ENCODE data around the gene FOXE3. TPM values are rescaled to one million over a fixed set of nuclear protein-coding genes. Genes with fewer than 3 reads are reported as not detected.
A peak's percentile ranks its signal among the peaks of the same experiment; 100 is the strongest.

The FOXE3 gene
- total and polyA plus RNA-seq, 5 experiments from 2014 or later = not detected

DNA sequence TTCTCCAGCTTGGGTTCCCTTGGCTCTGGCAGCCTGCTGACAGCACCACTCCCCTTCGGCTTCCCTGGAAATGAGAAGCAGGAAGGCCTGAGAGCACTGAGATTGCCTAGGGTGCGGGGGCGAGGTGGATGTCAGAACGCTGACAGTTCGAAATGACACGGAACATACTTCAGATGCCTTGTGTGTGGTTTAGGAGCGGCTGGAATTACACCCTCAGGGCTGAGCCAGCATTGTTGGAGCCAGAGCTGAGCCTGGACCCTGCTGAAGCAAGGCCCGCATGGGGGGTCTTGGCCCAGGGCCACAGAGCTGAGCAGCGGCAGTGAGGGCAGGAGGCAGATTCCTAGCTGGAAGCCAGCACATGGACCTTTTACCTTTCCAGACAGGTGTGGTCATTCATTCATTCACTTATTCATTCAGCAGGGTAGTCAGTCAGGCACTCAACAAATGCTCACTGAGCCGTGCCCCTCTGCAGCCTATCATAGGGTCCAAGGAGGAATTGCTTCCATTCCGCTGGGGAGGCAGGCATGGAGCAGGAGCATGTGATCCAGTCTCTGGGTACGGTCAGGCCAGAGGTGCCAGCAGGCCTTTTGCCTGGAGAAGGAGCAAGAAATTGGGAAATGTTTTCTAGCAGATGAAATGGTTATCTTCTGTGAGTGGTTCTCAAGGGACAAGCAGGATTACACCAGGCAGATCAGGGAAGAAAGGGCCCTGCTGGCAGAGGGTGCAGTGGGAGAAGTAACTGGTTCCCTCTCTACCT lies 6.6 kb upstream of the FOXE3 start:
- POLR2A ChIA-PET = no interaction called here
- H3K27ac Mint-ChIP-seq = no peak overlapping the region
- ATAC-seq (no peak), DNase-seq (no peak)
- no peak overlapping the region for H3K4me3 Mint-ChIP-seq
- H3K36me3 Mint-ChIP-seq = no peaks in the 10 kb centered on the region
- no peaks in the 10 kb centered on the region for H3K4me1 Mint-ChIP-seq
- peaks cover 14 to 50% (median 31%) of the 10 kb centered on the region in 5 donors for H3K27me3 Mint-ChIP-seq
- no peaks in the 10 kb centered on the region for H3K9me3 Mint-ChIP-seq

DNA sequence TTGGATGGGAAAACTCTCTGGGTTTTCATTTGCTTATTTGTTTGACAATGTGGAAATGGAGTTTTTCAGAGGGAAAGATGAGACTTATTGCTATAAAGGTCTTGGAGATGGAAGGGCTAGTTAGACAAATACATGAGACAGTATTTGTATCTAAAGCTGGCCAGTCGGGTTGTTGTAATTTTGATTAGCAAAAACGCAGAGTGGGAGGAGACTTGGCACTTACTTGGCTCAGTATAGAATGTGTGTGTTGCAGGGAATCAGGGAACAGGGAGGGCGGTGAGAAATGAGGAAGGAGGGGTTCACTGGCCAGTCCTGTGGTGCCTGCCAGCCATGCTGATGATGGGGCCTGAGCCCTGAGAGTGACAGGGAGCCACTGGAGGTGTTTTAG lies 6.0 kb upstream of the FOXE3 start:
- ATAC-seq (no peak), DNase-seq (no peak)
- POLR2A ChIA-PET = no interaction called here
- Mint-ChIP-seq H3K4me3 (no peak overlapping the region), H3K36me3 (peaks cover 0 to 1% (median 0%) of the 10 kb centered on the region in 3 donors), H3K27ac (no peak overlapping the region), H3K4me1 (peaks cover 0 to under 1% (median 0%) of the 10 kb centered on the region in 4 donors), H3K9me3 (no peaks in the 10 kb centered on the region), H3K27me3 (peaks cover 17 to 51% (median 35%) of the 10 kb centered on the region in 5 donors)

DNA sequence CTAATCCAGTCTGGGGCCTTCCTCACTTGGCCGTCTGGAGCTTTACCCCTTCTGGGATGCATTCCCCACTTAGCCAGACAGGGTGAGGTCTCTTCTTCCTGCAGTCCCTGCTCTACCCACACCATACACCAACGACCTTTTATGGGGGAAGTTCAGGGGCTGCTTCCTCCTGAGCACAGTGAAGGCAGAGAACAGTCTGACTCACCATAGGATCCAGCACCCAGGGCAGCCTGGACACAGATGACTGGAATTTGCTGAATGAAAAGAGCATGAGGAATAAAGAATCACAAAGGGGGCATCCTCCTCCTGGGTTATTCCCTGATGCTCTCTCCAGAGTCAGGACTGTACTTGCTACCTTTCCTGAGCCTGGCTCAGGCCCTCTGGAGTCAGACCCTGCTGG lies 4.6 kb upstream of the FOXE3 start:
- POLR2A ChIA-PET = no interaction called here
- Mint-ChIP-seq H3K36me3 (peaks cover 0 to 3% (median 0%) of the 10 kb centered on the region in 3 donors), H3K4me1 (peaks cover 0 to 4% (median under 1%) of the 10 kb centered on the region in 4 donors), H3K27ac (no peak overlapping the region), H3K9me3 (no peaks in the 10 kb centered on the region), H3K27me3 (peaks cover 20 to 65% (median 40%) of the 10 kb centered on the region in 5 donors), H3K4me3 (no peak overlapping the region)
- ATAC-seq (no peak), DNase-seq (no peak)

DNA sequence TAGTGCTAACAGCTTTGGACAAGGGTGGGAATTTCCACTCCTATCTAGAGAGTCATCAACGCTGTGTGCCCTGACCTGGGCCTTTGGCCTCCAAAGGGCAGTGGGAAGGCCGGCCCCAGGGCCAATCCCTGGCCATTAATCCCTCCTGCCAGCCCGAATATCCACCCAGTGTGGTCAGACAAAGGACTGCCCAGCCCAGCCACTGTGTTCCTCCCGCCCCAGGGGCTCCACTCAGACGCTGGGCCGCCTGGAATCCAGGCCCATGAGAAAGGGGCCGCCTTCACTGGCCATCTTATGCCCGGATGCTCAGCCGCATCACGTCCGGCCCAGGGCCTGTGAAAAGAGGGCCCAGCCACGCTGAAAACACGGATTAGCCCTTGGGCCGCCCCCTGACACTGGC lies 3.6 kb upstream of the FOXE3 start:
- H3K4me1 Mint-ChIP-seq = peaks cover 0 to 7% (median 1%) of the 10 kb centered on the region in 4 donors
- DNase-seq (no peak), ATAC-seq (no peak)
- no peak overlapping the region for H3K4me3 Mint-ChIP-seq
- POLR2A ChIA-PET = no interaction called here
- H3K27ac Mint-ChIP-seq = no peak overlapping the region
- H3K9me3 Mint-ChIP-seq = no peaks in the 10 kb centered on the region
- H3K27me3 Mint-ChIP-seq = peaks cover 20 to 71% (median 45%) of the 10 kb centered on the region in 5 donors
- H3K36me3 Mint-ChIP-seq = peaks cover 0 to 3% (median 0%) of the 10 kb centered on the region in 3 donors

DNA sequence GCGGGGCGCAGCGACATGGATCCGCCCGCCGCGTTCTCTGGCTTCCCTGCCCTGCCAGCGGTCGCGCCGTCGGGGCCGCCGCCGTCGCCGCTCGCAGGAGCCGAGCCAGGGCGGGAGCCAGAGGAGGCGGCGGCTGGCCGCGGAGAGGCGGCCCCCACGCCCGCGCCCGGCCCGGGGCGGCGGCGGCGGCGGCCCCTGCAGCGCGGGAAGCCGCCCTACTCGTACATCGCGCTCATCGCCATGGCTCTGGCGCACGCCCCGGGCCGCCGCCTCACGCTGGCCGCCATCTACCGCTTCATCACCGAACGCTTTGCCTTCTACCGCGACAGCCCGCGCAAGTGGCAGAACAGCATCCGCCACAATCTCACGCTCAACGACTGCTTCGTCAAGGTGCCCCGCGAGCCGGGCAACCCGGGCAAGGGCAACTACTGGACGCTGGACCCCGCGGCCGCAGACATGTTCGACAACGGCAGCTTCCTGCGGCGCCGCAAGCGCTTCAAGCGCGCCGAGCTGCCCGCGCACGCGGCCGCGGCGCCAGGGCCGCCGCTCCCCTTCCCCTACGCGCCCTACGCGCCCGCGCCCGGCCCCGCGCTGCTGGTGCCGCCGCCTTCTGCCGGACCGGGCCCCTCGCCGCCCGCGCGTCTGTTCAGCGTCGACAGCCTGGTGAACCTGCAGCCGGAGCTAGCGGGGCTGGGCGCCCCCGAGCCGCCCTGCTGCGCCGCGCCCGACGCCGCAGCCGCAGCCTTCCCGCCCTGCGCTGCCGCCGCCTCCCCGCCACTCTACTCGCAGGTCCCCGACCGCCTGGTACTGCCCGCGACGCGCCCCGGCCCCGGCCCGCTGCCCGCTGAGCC lies 459 bp downstream of the FOXE3 start:
- peaks cover 0 to 3% (median 3%) of the 10 kb centered on the region in 3 donors for H3K36me3 Mint-ChIP-seq
- H3K4me3 Mint-ChIP-seq = peak overlapping the region in 7 of 10 donors; percentile 29 to 87 (median 52)
- no peaks in the 10 kb centered on the region for H3K9me3 Mint-ChIP-seq
- POLR2A ChIA-PET = no interaction called here
- H3K4me1 Mint-ChIP-seq = peaks cover 0 to 9% (median 4%) of the 10 kb centered on the region in 4 donors
- no peak overlapping the region for H3K27ac Mint-ChIP-seq
- peaks cover 35 to 78% (median 53%) of the 10 kb centered on the region in 5 donors for H3K27me3 Mint-ChIP-seq
- no peak for DNase-seq
- peak; percentile 33 to 48 for ATAC-seq

DNA sequence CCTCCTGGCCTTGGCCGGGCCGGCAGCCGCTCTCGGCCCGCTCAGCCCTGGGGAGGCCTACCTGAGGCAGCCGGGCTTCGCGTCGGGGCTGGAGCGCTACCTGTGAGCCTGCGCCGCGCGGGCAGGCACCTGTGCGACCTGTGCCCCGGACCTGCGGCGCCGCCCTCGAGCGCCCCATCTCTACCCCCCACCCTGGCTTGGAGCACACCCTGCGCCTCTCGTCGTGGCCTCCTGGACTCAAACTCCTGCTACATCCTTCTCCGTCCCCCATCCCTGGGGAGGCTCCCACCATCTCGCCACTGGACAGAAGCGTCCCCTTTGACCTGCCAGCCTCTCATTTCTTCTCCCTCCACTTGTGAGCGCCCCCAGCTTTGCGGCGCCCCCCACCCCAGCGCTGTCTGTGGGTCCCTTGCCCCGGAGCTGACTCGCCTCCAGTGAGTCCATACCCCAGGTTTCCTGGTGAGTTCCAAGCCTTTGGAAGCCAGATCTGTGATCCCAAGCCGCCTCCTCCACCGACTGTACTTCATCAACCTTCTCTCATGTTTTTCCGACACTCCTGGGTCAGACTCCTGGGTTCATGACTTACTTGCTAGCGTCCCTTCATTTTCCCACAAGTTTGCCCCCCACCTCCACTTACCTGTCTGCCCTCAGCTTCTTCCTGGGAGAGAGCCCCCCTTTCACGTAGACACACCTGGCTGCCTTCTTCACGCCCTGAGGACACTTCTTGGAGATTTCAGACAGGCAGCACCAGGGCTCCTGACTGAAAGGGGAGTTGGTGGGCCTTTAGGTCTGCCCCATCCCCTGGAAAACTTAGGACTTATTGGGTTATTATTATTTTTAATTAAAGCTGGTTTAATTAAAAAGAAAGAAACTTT lies 1.3 kb downstream of the FOXE3 start:
- peaks cover 0 to 3% (median 3%) of the 10 kb centered on the region in 3 donors for H3K36me3 Mint-ChIP-seq
- POLR2A ChIA-PET = no interaction called here
- no peak overlapping the region for H3K27ac Mint-ChIP-seq
- H3K4me3 Mint-ChIP-seq = peak overlapping the region in 9 of 10 donors; percentile 15 to 83 (median 48)
- ATAC-seq (no peak), DNase-seq (no peak)
- H3K9me3 Mint-ChIP-seq = no peaks in the 10 kb centered on the region
- H3K4me1 Mint-ChIP-seq = peaks cover 0 to 9% (median 4%) of the 10 kb centered on the region in 4 donors
- H3K27me3 Mint-ChIP-seq = peaks cover 35 to 81% (median 53%) of the 10 kb centered on the region in 5 donors

DNA sequence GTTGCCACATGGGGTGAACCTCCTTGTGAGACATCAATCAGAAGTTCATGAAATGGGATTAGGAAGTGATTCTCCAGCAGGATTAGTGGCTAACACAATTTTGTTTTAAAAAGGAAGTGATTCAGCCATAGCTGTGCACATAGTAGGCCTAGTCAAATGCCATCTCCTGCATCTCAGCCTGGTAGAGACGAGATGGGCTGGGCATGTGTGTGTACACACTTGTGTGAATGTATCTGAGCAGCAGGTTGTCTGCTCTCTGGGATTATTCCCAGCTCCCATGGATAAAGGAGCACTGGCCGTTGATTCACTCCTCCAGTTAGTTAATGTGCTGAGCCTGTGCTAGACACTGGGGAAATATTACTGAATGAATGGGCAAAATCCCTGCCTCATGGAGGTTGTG lies 2.0 kb downstream of the FOXE3 start:
- POLR2A ChIA-PET = no interaction called here
- H3K36me3 Mint-ChIP-seq = peaks cover 0 to 3% (median 3%) of the 10 kb centered on the region in 3 donors

DNA sequence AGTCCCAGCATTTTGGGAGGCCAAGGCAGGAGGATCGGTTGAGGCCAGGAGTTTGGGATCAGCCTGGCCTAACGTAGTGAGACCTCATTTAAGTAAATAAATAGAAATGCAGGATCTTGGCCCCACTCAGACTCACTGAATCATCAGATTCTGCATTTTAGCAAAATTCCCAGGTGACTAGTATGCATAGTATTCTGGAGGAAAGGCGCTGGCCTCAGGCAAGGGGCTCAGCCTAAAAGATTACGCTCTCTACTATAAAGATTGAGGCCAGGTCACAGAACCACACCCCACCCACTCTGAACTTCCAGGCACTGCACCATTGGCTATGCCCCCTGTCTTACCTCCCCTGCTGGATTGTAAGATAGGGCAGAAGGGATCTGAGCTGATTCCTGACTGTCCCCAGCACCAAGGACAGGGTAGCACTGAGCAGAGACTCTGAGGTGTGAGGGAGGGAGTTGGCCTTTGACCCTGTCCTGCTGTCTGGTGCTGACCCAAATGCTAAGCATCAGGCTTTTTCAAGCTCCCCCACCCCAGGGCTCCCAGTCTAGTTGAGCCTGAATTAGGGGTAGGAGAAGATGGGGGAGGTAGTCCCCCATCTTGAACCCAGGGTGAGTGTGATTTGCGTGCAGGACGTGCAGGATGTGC lies 2.7 kb downstream of the FOXE3 start:
- H3K27me3 Mint-ChIP-seq = peaks cover 35 to 77% (median 54%) of the 10 kb centered on the region in 5 donors
- no peak overlapping the region for H3K27ac Mint-ChIP-seq

More for the DNA sequence above, 2.0 kb downstream of the FOXE3 start:
- DNase-seq (no peak), ATAC-seq (no peak)
- Mint-ChIP-seq H3K4me3 (peak overlapping the region in 3 of 10 donors; percentile 48 to 52 (median 52)), H3K9me3 (no peaks in the 10 kb centered on the region), H3K27me3 (peaks cover 35 to 80% (median 53%) of the 10 kb centered on the region in 5 donors), H3K27ac (no peak overlapping the region), H3K4me1 (peaks cover 0 to 9% (median 4%) of the 10 kb centered on the region in 4 donors)

DNA sequence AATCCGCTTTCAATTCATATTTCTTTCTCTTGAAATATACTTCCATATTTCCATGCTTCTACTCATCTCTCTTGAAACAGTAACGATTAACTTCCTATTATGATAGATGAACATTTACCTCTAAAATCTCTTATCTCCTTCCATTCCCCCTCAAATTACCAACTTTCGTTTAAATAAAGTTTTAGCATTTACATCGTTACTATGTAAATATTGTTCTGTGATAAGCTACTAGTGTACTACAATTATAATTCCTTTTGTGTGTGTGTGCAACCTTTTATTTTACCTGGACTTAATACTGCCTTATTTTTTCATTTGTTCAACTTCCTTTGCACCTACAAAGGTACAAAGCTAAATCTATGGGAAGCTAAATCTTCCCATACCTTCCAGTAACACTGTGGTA lies 4.5 kb downstream of the FOXE3 start:
- peaks cover 31 to 77% (median 46%) of the 10 kb centered on the region in 5 donors for H3K27me3 Mint-ChIP-seq
- no peak overlapping the region for H3K27ac Mint-ChIP-seq
- H3K36me3 Mint-ChIP-seq = peaks cover 0 to 3% (median 0%) of the 10 kb centered on the region in 3 donors
- H3K4me1 Mint-ChIP-seq = peaks cover 0 to 7% (median 3%) of the 10 kb centered on the region in 4 donors
- POLR2A ChIA-PET = no interaction called here
- H3K4me3 Mint-ChIP-seq = no peak overlapping the region
- no peaks in the 10 kb centered on the region for H3K9me3 Mint-ChIP-seq
- DNase-seq (no peak), ATAC-seq (no peak)

More for the DNA sequence above, 2.7 kb downstream of the FOXE3 start:
- H3K4me1 Mint-ChIP-seq = peaks cover 0 to 9% (median 4%) of the 10 kb centered on the region in 4 donors
- no peaks in the 10 kb centered on the region for H3K9me3 Mint-ChIP-seq
- DNase-seq (no peak), ATAC-seq (no peak)
- H3K4me3 Mint-ChIP-seq = no peak overlapping the region
- POLR2A ChIA-PET = no interaction called here
- peaks cover 0 to 3% (median 3%) of the 10 kb centered on the region in 3 donors for H3K36me3 Mint-ChIP-seq

DNA sequence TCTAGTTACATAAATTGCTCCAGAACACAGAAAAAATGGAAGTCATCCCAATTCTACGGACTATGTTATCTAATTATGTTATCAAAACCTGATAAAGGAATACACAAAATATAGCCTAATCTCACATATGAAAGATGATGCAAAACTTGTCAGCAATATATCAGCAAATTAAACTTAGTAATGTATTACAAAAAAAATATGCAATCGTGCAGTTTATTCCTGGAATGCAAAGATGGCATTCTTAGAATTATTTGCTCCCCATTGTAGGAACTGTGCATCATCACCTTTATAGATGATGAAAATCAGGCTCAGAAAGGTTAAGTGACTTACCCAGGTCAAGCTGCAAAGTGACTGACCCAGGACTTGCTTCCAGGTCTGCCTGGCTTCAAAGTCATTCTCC lies 7.8 kb downstream of the FOXE3 start:
- POLR2A ChIA-PET = no interaction called here
- no peak overlapping the region for H3K4me3 Mint-ChIP-seq
- DNase-seq (no peak), ATAC-seq (no peak)
- peaks cover 0 to 3% (median 3%) of the 10 kb centered on the region in 3 donors for H3K36me3 Mint-ChIP-seq
- no peaks in the 10 kb centered on the region for H3K9me3 Mint-ChIP-seq
- H3K4me1 Mint-ChIP-seq = peaks cover 0 to 3% (median 0%) of the 10 kb centered on the region in 4 donors
- peaks cover 23 to 71% (median 36%) of the 10 kb centered on the region in 5 donors for H3K27me3 Mint-ChIP-seq
- H3K27ac Mint-ChIP-seq = peak overlapping the region in 1 of 10 donors; percentile 9

DNA sequence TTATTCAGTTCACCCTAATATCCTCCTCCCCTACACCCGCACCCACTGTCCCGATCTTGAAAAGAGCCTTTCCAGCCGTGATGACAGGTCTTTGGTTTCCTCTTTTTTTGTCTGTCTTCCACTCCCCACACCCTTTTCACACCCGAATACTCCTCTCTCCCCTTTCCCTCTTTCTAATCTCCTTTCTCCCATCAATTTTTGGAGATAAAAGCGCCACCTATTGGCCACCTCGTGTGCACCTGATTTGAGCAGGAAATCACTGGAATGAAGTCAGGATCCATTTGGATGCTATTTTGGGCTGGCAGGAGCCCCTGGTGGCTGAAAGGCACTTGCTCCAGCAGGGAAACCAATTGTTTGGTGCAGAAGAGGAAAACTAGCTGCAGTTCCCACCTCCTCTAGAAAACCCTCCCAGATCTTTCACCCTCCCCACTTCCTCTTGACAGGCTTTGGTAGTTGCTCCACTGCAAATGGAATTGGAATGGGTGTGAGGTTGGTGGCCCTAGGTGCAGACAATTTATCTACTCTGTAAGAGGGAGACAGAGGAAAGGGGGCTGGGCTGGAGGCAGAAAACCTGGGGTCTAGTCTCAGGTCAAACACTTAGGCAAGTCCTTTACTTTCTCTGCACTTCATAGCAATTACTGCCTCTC lies 8.4 kb downstream of the FOXE3 start:
- no peak for DNase-seq
- no peak for ATAC-seq
- Mint-ChIP-seq H3K4me1 (peaks cover 0 to 3% (median 0%) of the 10 kb centered on the region in 4 donors), H3K27ac (no peak overlapping the region), H3K27me3 (peaks cover 24 to 71% (median 33%) of the 10 kb centered on the region in 5 donors), H3K36me3 (peaks cover 0 to 5% (median 3%) of the 10 kb centered on the region in 3 donors), H3K9me3 (no peaks in the 10 kb centered on the region), H3K4me3 (no peak overlapping the region)
- POLR2A ChIA-PET = no interaction called here

Measured in naive thymus-derived CD8-positive, alpha-beta T cell (primary cell).